Renal cortex interstitium (tissue), 15 donors: ENCODE data around the gene CNN1. TPM values are rescaled to one million over a fixed set of nuclear protein-coding genes. Genes with fewer than 3 reads are reported as not detected.

ENCODE experiments used
- DNase-seq, 11 donors: peaks; one replicate each; pipeline ENCODE4 v3.0.0-alpha.2; 2013; ENCODE audit warnings: low read depth in 9 of 11, low spot score in 4 of 11; ENCODE audit errors: extremely low read depth in 1 of 11
- long read RNA-seq, 16 experiments: transcript quantifications; one replicate each; lab custom pipeline, GENCODE V29; 2026
- polyA plus RNA-seq, 3 donors: library from polyadenylated mRNA; unstranded; fragments of 120-200 nt; gene quantifications; one replicate each; pipeline ENCODE4 v1.2.1, GENCODE V29; 2013; ENCODE audit not compliant: insufficient read length in 3 of 3

Gene CNN1
- polyA plus RNA-seq = 1 to 10 TPM; 4.3 to 4.5 (median 4.4) TPM
- long read RNA-seq, donor 1, partial matches to known transcripts = 0 of 2 reads
- long read RNA-seq, donor 1, other reads (novel, unspliced or antisense) = 0 of 2 reads
- long read RNA-seq, donor 2, partial matches to known transcripts = 0 of 3 reads
- long read RNA-seq, donor 2, other reads (novel, unspliced or antisense) = 0 of 3 reads
- long read RNA-seq, donor 3, partial matches to known transcripts = 0 of 1 reads
- long read RNA-seq, donor 3, other reads (novel, unspliced or antisense) = 0 of 1 reads
- long read RNA-seq, donor 4 = 0 reads
- long read RNA-seq, donor 5 = 0 reads
- long read RNA-seq, donor 6, partial matches to known transcripts = 0 of 1 reads
- long read RNA-seq, donor 6, other reads (novel, unspliced or antisense) = 0 of 1 reads
- long read RNA-seq, donor 7 = 0 reads
- long read RNA-seq, donor 8 = 0 reads
- long read RNA-seq, donor 9 = 0 reads
- long read RNA-seq, donor 10, partial matches to known transcripts = 0 of 1 reads
- long read RNA-seq, donor 10, other reads (novel, unspliced or antisense) = 0 of 1 reads
- long read RNA-seq, donor 11, partial matches to known transcripts = 0 of 1 reads
- long read RNA-seq, donor 11, other reads (novel, unspliced or antisense) = 0 of 1 reads
- long read RNA-seq, donor 12 = 0 reads
- long read RNA-seq, donor 13 = 0 reads
- long read RNA-seq, donor 14 = 0 reads
- long read RNA-seq, donor 15 = 0 reads
- long read RNA-seq, donor 16, partial matches to known transcripts = 0 of 110 reads
- long read RNA-seq, donor 16, other reads (novel, unspliced or antisense) = 108 of 110 reads

DNA sequence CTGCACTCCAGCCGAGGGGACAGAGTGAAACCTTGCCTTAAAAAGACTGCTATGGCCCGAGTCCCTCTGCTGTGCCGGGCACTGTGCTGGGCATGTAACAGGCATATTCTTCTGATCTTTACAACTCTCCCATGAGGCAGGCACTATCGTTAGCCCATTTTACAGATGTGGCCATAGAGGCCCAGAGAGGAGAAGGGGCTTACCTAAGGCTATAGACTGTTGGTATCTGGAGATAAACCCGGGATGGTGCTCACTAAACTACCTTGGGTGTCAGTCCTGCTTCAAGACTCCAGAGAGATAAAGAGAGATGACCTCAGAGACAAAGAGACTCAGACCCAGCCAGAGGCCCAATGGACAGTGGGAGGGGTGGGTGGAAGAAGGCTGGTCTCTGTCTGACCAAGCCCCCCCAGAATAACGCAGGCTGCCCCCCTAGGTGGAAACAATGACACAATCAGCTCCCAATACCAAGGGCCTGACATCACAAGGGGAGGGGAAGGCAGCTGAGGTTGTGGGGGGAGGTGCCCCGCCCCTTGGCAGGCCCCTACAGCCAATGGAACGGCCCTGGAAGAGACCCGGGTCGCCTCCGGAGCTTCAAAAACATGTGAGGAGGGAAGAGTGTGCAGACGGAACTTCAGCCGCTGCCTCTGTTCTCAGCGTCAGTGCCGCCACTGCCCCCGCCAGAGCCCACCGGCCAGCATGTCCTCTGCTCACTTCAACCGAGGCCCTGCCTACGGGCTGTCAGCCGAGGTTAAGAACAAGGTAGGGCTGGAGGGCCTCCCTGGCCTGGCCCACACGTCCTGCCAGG lies at the start of gene CNN1:
TSS of gene CNN1 (plus strand) at position 620 of the 805 bp plus-strand sequence. CDS start at position 697, 77 bp downstream.
- DNase-seq = no peak

DNA sequence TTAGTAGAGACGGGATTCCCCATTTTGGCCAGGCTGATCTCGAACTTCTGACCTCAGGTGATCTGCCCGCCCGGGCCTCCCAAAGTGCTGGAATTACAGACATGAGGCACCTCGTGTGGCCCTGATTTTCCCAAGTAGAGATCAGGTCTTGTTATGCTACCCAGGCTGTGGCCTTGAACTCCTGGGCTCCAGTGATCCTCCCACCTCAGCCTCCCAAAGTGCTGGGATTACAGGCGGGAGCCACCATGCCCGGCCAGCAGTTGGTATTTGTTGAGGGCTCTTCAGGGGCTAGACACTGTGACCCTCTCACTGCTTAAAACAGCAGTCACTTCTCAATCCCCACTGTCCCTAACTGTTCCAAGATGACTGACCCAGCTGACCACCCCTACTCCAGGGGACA lies 49.3 kb upstream of the CNN1 start:
- DNase-seq = no peak

DNA sequence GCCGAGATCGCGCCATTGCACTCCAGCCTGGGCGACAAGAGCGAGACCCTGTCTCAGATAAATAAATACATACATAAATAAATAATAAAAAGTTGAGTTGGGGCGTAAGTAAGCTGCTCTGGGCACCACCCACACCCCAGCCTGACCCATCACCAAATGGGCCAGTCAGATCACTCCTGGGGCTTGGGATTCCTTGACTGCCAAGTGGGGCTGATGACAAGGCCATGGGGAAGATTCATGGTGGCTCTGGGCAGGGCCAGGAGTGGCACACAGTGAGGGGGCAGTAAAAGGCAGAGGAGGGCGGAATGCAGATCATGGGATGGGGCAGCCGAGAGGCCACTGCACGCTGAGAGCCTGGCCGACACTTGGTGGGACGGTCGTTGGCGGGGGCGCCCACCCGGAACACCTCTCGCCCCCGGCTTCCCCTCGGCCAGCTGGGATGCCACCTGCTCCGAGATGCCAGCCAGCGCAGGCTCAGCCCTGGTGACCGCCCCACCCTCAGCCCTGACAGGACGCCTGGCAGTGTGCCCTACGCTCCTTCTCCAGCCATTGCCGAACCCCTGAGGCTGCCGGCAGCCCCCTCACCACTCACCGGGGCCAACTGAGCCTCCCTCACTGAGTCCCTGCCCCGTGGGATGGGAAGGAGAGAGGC lies 43.9 kb upstream of the CNN1 start:
- DNase-seq = no peak

DNA sequence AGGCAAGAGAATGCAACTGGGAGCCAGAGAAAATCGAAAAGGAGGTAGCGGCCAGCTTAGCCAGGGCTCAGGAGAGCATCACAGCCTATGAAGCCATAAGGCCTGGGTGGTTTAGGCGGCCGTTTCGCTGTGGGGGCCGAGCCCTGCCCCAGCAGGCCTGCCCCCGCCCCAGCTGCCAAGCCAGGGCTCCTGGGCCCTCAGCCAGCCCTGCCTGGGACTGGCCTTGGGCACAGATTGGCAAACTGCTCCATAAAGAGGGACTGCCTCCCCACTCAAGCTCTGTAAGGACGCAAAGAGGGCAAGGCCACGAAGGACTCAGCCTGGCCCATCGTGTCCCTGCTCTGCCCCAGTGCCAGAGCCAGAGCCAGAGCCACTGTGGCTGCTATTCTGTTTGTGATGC lies 43.2 kb upstream of the CNN1 start:
- no peak for DNase-seq

DNA sequence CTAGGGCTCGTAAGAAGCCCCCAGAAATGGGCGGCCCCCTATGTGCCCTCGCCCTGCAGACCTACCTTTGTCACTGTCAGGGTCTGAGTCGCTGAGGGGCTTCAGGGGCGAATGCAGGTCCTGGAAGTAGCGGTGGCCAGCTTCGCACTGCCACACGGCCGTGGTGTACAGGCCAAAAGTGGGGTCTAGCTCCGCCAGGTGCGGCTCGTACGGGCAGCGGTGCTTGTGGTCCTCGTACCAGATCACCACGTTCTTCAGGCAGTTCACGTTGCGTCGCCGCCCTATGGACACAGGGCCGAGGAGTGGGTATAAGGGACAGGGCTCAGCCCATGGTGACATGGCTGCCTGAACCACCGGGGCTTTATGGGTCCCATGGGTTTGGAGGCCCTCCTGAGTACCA lies 42.8 kb upstream of the CNN1 start:
- no peak for DNase-seq

- DNase-seq = peak in 2 of 11 donors; percentile 14 to 28
These were observed 42.1 kb upstream of the CNN1 start for GRCh38 chr19:11496391-11497163.

GRCh38 chr19:11499220-11499726 lies 39.4 kb upstream of the CNN1 start:
- no peak for DNase-seq

DNA sequence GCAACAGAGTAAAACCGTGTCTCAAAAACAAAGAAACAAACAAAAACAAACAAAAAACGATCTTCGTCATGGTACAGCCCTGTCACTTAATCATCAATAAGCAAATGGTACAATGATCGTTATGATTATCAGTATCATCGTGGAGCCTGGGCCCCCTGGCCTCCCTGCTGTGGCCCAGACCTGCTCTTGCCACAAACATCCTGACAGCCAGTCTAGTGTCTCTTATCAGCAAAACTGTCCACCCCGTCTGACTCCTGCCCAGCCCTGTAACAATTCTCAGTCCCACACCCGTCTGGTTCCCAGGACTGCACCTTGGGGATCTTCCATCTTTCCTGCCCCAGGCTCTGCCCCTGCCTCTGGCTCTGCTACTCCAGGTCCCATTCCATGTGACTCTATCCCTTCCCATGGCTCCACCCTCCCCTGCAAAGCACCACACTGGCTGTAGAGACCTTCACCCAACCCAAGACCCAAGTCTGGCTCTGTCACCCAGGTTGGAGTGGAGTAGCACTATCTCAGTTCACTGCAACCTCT lies 38.7 kb upstream of the CNN1 start:
- DNase-seq = no peak

DNA sequence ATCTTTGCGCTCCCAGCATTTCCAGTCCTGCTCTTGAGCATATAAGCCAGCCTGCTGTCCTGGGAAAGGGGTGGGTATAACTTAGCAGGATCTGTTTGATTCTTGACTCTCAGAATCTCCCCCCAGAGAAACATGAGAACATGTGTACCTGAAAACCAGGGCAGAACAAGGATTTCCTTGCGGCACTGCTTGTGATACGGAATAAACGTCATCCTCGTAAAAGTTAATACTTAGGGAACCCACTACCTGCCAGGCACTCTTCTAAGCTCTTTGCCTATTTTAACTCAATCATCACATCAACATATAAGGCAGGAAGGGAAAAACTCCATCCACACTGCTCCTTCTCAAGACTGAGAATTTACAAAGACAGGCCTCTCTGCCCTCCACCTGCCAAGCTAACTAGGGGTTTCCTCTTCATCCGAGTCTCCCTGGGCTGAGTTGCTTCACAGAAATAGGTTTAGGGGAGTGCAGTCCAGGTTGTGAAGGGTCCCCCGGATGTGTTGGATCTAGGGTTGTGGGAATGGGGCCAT lies 34.1 kb upstream of the CNN1 start:
- no peak for DNase-seq

GRCh38 chr19:11505032-11505503 lies 33.6 kb upstream of the CNN1 start:
- DNase-seq = peak in 10 of 11 donors; percentile 83 to 93 (median 91)

- peak; percentile 88 to 97 (median 95) for DNase-seq
These were observed 33.0 kb upstream of the CNN1 start, which contains the start of gene ZNF653 for GRCh38 chr19:11505504-11506100. Gene ZNF653 (minus strand): TSS chr19:11505839. CDS start chr19:11505786, 53 bp downstream.

- DNase-seq = peak in 2 of 11 donors; percentile 48 to 53
These were observed 32.5 kb upstream of the CNN1 start for GRCh38 chr19:11506101-11506555.

GRCh38 chr19:11506967-11507366 lies 31.7 kb upstream of the CNN1 start:
- DNase-seq = no peak

DNA sequence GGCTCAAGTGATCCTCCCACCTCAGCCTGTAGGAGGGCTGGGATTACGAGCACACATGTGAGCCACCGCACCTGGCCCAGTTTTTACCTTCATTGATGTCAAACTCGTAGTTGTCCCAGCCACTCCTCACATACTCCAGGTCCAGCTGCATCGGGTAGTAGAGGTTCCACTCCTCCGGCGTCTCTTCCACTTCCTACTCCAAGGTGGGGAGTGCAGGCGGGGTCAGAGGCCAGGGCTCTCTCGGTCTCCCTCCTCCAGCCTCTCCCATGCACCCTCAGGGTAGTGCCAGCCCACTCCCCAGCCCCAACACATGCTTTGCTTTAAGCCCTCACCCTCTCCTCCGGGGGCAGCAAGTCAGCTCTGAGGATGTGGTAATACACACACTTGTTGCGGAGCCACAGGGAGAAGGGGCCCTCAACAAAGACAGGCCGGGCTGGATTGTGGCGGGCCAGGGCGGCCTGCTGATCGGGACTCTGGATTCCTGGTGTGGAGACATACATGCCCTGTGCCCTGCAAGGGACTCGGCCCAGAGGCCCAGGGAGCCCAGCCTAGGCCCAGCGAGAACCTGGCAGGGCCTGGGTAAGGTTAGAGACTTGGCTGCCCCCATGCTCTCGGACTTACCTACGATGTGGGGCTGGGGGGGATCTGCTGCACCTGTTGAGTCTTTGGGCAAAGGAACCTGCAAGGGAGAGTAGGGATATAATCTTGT lies 31.1 kb upstream of the CNN1 start:
- DNase-seq = no peak

DNA sequence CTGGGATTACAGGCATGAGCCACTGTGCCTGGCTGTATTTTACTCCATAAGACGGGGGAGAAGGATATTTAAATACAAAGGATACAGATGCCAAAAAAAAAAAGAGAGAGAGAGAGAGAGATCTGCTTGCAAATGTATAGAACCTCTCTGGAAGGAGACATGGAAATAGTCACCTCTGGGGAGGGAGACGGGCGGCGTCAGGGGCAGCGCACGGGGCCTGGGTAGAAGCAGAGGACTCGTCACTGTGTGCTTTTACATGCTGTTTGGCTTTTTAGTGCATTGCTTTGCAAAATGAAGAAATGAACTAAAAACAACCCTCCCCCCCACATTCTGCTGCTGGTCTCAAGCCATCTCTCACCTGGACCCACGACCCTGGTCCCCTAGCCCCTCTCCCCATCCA lies 28.2 kb upstream of the CNN1 start:
- no peak for DNase-seq

- no peak for DNase-seq
These were observed 24.7 kb upstream of the CNN1 start for GRCh38 chr19:11513946-11514345.
